ENCODE results near the gene CBLC.
A peak's percentile ranks its signal among the peaks of the same experiment; 100 is the strongest.

The CBLC gene

DNA sequence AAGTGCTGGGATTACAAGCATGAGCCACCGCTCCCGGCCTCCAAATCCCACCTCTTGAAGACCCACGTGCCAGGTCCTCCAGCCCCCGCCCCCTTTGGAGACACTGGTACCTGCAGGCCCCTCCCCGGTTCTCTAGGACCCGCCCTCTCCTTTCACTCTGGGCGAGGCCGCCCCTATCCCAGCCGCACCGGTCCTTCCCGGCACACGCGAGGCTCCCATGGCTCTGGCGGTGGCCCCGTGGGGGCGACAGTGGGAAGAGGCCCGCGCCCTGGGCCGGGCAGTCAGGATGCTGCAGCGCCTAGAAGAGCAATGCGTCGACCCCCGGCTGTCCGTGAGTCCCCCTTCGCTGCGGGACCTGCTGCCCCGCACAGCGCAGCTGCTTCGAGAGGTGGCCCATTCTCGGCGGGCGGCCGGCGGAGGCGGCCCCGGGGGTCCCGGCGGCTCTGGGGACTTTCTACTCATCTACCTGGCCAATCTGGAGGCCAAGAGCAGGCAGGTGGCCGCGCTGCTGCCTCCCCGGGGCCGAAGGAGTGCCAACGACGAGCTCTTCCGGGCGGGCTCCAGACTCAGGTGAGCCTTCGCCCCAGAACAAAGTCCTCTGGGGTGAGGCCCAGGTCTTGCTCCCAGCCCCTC is at the start of gene CBLC:
CBLC (plus strand) TSS at position 176 of the 633 bp plus-strand sequence; CDS start at position 218, 42 bp downstream.
- DNase-seq (ENCODE audit: low spot score), result no peak

- DNase-seq (ENCODE audit: low spot score), result no peak
Measured at GRCh38 chr19:44728178-44728577, 49.5 kb upstream of the CBLC start.

DNA sequence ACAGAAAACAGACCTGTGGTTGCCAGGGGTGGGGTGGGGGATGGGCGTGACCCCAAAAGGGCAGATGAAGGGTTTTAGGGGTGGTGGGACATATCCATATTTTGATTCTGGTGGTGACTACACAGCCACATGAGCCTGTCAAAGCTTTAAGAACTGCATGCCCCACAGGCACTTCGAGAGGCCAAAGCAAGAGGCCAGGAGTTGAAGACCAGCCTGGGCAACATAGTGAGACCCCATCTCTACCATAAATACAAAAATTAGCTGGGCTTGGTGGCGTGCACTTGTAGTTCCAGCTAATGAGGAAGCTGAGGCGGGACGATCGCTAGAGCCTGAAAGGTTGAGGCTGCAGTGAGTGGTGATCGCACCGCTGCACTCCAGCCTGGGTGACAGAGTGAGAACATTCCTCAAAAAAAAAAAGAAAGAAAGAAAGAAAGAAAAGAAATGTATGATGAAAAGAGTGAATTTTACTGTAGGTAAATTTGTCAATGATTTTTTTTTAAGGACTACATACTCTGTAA is 48.1 kb upstream of the CBLC start:
- no peak for DNase-seq (ENCODE audit: low spot score)

GRCh38 chr19:44731081-44731480 is 46.6 kb upstream of the CBLC start:
- DNase-seq (ENCODE audit: low spot score), result no peak

DNA sequence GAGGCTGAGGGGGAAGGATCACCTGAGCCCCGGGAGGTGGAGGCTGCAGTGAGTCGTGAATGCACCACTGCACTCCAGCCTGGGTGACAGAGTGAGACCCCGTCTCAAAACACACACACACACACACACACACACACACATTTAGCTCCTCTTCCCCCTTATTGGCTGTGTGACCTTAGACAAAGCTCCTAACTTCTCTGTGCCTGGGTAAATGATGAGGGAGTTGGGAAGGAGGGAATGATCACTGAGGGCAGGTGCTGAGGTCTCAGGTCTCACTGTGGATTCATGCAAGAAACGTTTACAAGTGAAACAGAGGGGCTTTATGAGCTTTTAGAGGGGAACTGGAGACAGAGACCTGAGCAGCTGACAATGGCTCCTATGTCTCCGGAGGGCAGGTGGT is 46.1 kb upstream of the CBLC start:
- no peak for DNase-seq (ENCODE audit: low spot score)

DNA sequence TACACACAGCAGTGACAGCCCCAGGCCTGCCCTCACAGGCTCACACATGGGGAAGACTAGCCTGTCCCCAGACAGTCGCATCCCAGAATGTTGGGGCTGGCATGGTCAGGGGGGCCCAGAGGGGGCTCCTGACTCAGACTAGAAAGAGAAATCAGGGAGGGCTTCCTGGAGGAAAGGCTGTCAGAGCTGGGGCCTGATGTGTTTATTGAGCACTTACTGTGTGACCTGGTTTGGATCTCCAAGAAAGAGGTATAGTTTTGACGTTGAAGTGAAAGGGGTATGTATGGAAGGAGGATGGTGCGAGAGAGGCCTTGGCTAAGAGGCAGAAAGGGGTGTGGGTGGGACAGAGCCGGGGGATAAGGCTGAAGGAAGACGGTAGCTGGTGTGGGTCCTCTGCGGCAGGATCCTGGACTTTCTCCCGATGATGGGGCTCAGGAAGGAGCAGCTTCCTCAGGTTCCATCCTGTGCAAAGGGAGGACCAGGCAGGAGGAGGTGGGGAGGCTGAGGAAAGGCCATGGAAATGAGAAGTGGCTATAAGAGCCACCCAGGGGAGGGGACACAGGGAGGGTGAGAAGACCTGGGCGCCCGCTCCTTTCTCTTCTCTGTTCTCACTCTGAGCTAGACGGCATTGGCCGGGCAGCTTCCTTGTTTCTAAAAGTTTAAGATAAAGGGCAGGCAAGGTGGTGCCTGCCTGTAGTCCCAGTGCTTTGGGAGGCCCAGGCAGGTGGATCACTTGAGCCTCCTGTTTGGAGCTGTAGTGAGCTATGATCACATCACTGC is 45.3 kb upstream of the CBLC start:
- no peak for DNase-seq (ENCODE audit: low spot score)

- no peak for DNase-seq (ENCODE audit: low spot score)
Measured at GRCh38 chr19:44734357-44734756, 43.3 kb upstream of the CBLC start.

DNA sequence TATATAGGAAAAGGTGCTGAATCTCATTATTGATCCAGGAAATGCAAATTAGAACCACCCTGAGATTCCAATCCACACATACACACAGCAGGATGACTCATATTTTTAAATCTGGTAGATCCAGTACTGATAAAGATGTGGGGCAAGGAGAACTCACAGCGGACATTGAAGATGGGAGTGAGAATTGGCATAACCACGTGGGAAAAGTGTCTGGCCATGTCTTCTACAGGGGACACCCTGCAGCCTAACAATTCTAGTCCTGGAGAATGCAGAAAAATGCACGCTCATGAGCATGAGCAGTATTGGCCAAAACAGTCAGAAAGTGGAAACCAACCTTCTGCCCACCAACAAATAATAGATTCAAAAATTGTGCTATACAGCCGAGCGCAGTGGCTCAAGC is 42.7 kb upstream of the CBLC start:
- DNase-seq (ENCODE audit: low spot score), result no peak

DNA sequence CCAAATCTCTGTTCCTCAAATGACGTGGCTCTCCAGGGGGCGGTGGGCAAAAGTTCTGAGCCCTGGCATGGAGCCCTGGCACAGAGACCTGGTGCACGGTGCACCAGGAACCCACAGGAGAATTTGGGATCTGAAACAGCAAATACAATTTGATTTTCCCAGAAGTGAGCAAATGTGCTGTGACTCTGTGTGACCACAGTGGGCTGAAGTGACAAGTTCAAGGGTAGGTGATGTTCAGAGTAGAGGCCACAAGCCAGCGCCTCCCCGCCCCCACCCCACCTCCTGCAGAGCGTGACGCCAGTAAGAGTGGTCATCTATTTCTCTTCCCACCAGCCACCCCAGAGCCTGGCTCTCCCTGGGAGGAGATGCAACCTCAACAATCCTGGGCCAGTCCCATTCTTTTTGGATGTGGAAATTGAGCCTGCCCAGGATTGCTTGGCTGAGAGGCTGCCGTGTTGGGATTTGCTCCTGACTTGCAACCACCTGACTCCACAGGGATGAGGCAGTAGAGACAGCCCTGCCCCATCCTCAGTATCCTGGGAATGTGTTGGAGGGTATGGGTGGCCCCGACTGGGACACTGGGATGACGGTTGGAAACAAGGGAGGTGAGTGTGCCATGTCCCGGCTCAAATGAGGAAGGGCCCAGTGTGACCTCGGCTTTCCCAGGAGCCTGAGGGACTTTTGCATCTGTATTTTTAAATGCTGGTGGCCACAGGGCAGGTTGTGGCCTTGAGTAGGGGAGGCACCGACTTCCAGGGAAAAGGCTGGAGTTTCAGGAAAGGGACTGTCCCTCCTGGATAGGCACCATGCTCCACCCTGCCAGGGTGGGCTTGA is 40.2 kb upstream of the CBLC start:
- DNase-seq (ENCODE audit: low spot score), result no peak

- DNase-seq (ENCODE audit: low spot score), result no peak
Measured at GRCh38 chr19:44738136-44738535, 39.6 kb upstream of the CBLC start.

DNA sequence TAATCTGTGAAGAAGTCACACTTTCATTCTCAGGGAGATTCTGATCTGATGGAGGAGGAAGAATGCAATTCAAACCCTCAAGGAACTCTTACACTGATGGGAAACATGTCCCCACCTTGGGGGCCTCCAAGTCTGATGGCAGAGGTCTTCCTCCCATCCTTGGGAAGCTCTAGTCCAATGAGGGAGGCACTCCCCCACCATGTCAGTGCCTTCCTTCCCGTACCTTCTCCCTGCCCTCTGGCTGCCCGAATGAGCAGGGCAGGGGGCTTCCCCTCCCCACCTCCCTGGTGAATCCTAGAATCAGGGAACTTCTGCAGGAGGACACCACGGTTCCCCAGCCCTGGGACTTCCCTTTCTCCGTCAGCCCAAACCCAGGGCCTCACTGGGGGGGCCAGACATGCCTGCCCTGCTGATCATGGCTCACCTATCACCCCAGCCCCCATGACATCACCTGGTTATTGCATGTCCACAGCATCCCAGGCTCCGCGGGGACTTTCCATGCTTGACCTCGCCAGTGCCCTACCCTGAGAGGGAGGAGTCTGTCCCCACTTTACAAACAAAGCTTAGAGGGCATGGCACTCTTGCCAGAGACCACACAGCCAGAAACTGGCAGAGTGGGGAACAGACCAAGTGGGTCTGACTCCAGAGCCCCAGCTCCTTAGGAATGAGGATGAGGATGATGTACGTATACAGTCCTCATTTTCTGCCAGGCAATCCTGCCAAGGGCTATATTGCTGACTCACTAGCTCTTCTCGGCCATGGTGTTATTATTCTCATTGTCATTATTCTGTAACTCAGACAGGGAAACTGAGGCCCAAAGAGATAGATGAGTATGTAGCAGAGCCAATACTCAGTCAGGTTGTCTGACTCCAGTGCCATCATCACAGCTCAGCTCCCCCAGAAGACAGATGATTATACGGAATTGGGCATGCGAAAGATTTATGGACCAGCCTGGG is 38.8 kb upstream of the CBLC start:
- DNase-seq (ENCODE audit: low spot score), result no peak

DNA sequence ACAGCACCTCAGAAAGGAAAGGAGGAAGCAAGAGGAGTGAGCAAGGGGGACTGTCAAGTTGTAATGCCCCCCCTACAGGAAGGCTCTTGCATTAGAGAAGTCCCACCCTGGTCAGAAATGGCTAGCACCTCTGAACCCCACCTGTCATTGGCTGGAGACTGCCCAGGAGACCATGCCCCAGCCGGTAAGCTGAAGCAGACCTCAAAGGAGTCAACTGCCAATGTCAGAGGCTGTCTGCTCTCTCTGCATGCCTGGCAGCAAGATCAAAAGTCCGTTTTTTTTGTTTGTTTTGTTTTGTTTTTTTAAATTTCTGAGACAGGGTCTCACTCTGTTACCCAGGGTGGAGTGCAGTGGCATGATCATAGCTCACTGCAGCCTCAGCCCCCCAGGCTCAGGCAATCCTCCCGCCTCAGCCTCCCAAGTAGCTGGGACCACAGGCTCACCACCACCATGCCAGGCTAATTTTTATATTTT is 37.3 kb upstream of the CBLC start:
- no peak for DNase-seq (ENCODE audit: low spot score)

GRCh38 chr19:44741258-44741731 is 36.4 kb upstream of the CBLC start:
- DNase-seq (ENCODE audit: low spot score), result no peak

- peak; percentile 26 for DNase-seq (ENCODE audit: low spot score)
Measured at GRCh38 chr19:44741841-44742329, 35.8 kb upstream of the CBLC start.

GRCh38 chr19:44742330-44743061 is 35.2 kb upstream of the CBLC start:
- DNase-seq (ENCODE audit: low spot score), result no peak

GRCh38 chr19:44744871-44745332 is 32.8 kb upstream of the CBLC start:
- DNase-seq (ENCODE audit: low spot score), result no peak

DNA sequence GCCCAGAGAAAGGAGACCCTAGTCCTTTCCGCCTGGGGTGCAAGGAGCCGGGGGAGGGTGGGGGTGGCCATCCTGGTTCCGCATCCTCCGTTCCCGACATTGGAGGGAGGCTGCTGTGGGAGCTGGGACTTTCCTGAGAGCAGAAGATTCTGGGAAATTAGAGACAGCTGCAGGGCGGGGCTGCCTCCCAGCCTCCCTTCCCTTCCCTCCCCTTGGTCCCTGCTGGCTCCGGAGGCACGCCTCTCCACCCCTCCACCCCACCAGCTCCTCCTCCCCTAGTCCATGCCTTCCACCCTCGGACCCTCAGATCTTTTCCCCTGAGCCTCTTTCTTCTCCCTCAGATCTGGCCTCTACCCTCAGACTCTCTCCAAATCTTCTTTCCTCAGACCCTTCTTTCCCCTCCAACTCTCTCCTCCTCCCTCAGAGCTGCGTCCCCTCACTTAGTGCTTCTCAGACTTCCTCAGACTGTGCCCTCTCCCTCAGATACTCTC is 32.3 kb upstream of the CBLC start:
- DNase-seq (ENCODE audit: low spot score), result no peak

GRCh38 chr19:44745887-44746600 is 31.6 kb upstream of the CBLC start:
- no peak for DNase-seq (ENCODE audit: low spot score)

DNA sequence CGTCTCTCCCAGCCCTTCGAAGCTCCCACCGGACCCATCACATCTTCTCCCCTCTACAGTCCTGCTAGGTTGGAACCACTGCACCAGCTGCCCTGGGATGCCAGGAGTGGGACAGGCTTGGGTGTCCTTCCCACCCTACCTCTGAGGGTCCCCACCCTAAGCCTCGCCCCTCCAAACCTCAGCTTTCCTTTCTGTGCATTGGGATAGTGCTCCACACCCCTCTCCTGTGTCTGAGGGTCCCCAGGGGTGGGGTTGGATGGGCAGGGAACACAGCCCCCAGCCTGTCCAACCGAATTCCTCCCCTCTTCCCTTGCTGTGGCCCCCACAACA is 31.1 kb upstream of the CBLC start:
- DNase-seq (ENCODE audit: low spot score), result no peak

All from CD4-positive, alpha-beta T cell treated with Interleukin-2 at 100 ng/mL for 4 hours (primary cell).